Mammary epithelial cell (primary cell): ENCODE results near the gene GLI1.
"Not testable (repeated sequence)": the region's sequence is repeated elsewhere in the genome, so short reads cannot be mapped to it uniquely, and the experiment has no call there.

Experiments
- CTCF ChIP-seq, 2 donors: IDR thresholded peaks in 1 of 2; conservative IDR thresholded peaks in 1 of 2; 2 replicates each; pipeline ENCODE4 v1.5.1; 2011 to 2012; ENCODE audit warnings: inconsistent platforms in 2 of 2, low read length in 2 of 2, mild to moderate bottlenecking in 2 of 2, control low read depth in 1 of 2, low read depth in 1 of 2; ENCODE audit not compliant: insufficient read depth in 1 of 2; ENCODE audit errors: extremely low read depth in 1 of 2
- EZH2 ChIP-seq: IDR thresholded peaks from 2 replicates; pipeline ENCODE4 v1.6.1; 2012; ENCODE audit warnings: low read length, inconsistent platforms, borderline replicate concordance

- TF ChIP-seq CTCF (conservative IDR thresholded peaks at IDR 0.05 in 1 of 2, IDR thresholded peaks at IDR 0.05 in 1 of 2; ENCODE audit: extremely low read depth in 1 of 2, insufficient read depth in 1 of 2, low read depth in 1 of 2, low read length in 2 of 2); EZH2: not testable (repeated sequence)
Measured at GRCh38 chr12:57441393-57441792, 18.2 kb upstream of the GLI1 start.
